ENCODE results near the gene RAB7A.

The RAB7A gene

GRCh38 chr3:128726023-128727016 lies at the start of gene RAB7A:
Gene RAB7A (plus strand): TSS chr3:128726183. CDS start chr3:128795368, 69,185 bp downstream.
- TF ChIP-seq CTCF (IDR thresholded peaks at IDR 0.05; ENCODE audit: low read depth, low read length, missing control alignments), result peak; percentile 0
- Histone ChIP-seq H3K27me3 (replicated peaks) (no peaks in the 10 kb centered on the region), H3K4me3 (ENCODE audit: low read depth, low read length) (peak within 1 kb of the TSS; percentile 98), H3K36me3 (replicated peaks) (no peaks in the 10 kb centered on the region), H3K27ac (peak within 1 kb of the TSS; percentile 92)
- peak; percentile 99 for DNase-seq
- in situ Hi-C loops (cut with HindIII; ENCODE audit: low pct_ligation_motif_present, low sequenced_read_pairs), result no loop called here

GRCh38 chr3:128679338-128679737 lies 46.6 kb upstream of the RAB7A start:
- H3K27me3 ChIP-seq (replicated peaks), result no peaks in the 10 kb centered on the region
- H3K27ac ChIP-seq, result no peak overlapping the region
- no peak for DNase-seq
- no peaks in the 10 kb centered on the region for H3K36me3 ChIP-seq (replicated peaks)
- no peak for TF ChIP-seq CTCF (IDR thresholded peaks at IDR 0.05; ENCODE audit: low read depth, low read length, missing control alignments)
- no peak overlapping the region for H3K4me3 ChIP-seq (ENCODE audit: low read depth, low read length)
- in situ Hi-C loops (cut with HindIII; ENCODE audit: low pct_ligation_motif_present, low sequenced_read_pairs), result loop anchor here (25.0 kb wide), 1 partner anchor 108 kb away; no protein-coding TSS in a partner anchor

GRCh38 chr3:128680603-128681368 lies 45.2 kb upstream of the RAB7A start:
- Histone ChIP-seq H3K27me3 (replicated peaks) (no peaks in the 10 kb centered on the region), H3K4me3 (ENCODE audit: low read depth, low read length) (peak overlapping the region; percentile 85), H3K36me3 (replicated peaks) (no peaks in the 10 kb centered on the region), H3K27ac (peak overlapping the region; percentile 93)
- in situ Hi-C loops (cut with HindIII; ENCODE audit: low pct_ligation_motif_present, low sequenced_read_pairs), result loop anchor here (25.0 kb wide), 1 partner anchor 107 kb away; no protein-coding TSS in a partner anchor
- peak; percentile 100 for TF ChIP-seq CTCF (IDR thresholded peaks at IDR 0.05; ENCODE audit: low read depth, low read length, missing control alignments)
- peak; percentile 98 for DNase-seq

- DNase-seq, result no peak
- Histone ChIP-seq H3K36me3 (replicated peaks) (no peaks in the 10 kb centered on the region), H3K27me3 (replicated peaks) (no peaks in the 10 kb centered on the region), H3K4me3 (ENCODE audit: low read depth, low read length) (peak overlapping the region; percentile 85), H3K27ac (peak overlapping the region; percentile 93)
- in situ Hi-C loops (cut with HindIII; ENCODE audit: low pct_ligation_motif_present, low sequenced_read_pairs), result loop anchor here (25.0 kb wide), 1 partner anchor 106 kb away; no protein-coding TSS in a partner anchor
- TF ChIP-seq CTCF (IDR thresholded peaks at IDR 0.05; ENCODE audit: low read depth, low read length, missing control alignments), result no peak
Observed at GRCh38 chr3:128681369-128681829, 44.6 kb upstream of the RAB7A start.

DNA sequence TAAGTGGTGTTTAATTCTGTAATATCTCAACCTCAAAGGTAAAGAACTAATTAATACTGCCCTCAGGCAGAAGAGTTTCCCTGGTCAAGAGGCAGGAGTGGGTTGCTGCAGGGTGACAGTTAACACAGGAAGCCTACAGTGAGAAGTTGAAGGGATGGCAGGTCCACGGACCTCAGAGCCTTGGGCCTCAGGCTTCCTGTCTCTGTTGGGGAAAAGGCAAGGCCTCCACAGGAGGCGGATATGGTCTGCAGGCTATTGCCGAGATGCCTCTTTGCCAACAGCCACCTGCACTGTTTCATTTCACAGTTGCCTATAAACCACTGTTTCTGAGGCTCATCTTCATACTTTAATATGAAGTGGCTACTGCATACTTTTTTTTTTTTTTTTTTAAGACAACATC lies 42.0 kb upstream of the RAB7A start:
- no peak overlapping the region for H3K27ac ChIP-seq
- no peak for TF ChIP-seq CTCF (IDR thresholded peaks at IDR 0.05; ENCODE audit: low read depth, low read length, missing control alignments)
- H3K36me3 ChIP-seq (replicated peaks), result no peaks in the 10 kb centered on the region
- in situ Hi-C loops (cut with HindIII; ENCODE audit: low pct_ligation_motif_present, low sequenced_read_pairs), result loop anchor here (25.0 kb wide), 1 partner anchor 103 kb away; no protein-coding TSS in a partner anchor
- H3K27me3 ChIP-seq (replicated peaks), result no peaks in the 10 kb centered on the region
- no peak for DNase-seq
- H3K4me3 ChIP-seq (ENCODE audit: low read depth, low read length), result no peak overlapping the region

Data from brain microvascular endothelial cell (primary cell).